Mucosa of gallbladder (tissue), 1 donor: Measurements from ENCODE around the gene NAV2. TPM values are rescaled to one million over a fixed set of nuclear protein-coding genes. Genes with fewer than 3 reads are reported as not detected.

Source experiments
- DNase-seq: peaks from one replicate; pipeline ENCODE4 v3.0.0-alpha.2; 2020; ENCODE audit warnings: low spot score
- total RNA-seq: library from RNA; stranded (reverse); gene quantifications from one replicate; pipeline ENCODE4 v1.2.1, GENCODE V29; 2021
- donor health status: DM: no; HTN: no; CAD: no.

Gene NAV2, protein sequence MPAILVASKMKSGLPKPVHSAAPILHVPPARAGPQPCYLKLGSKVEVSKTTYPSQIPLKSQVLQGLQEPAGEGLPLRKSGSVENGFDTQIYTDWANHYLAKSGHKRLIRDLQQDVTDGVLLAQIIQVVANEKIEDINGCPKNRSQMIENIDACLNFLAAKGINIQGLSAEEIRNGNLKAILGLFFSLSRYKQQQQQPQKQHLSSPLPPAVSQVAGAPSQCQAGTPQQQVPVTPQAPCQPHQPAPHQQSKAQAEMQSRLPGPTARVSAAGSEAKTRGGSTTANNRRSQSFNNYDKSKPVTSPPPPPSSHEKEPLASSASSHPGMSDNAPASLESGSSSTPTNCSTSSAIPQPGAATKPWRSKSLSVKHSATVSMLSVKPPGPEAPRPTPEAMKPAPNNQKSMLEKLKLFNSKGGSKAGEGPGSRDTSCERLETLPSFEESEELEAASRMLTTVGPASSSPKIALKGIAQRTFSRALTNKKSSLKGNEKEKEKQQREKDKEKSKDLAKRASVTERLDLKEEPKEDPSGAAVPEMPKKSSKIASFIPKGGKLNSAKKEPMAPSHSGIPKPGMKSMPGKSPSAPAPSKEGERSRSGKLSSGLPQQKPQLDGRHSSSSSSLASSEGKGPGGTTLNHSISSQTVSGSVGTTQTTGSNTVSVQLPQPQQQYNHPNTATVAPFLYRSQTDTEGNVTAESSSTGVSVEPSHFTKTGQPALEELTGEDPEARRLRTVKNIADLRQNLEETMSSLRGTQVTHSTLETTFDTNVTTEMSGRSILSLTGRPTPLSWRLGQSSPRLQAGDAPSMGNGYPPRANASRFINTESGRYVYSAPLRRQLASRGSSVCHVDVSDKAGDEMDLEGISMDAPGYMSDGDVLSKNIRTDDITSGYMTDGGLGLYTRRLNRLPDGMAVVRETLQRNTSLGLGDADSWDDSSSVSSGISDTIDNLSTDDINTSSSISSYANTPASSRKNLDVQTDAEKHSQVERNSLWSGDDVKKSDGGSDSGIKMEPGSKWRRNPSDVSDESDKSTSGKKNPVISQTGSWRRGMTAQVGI (N-terminal part only)
- total RNA-seq: 5.3 TPM

GRCh38 chr11:19712281-19713195 is at the start of gene NAV2:
TSS of gene NAV2 (plus strand) at chr11:19712837. CDS start at chr11:19713696, 859 bp downstream.
- peak; percentile 90 for DNase-seq

DNA sequence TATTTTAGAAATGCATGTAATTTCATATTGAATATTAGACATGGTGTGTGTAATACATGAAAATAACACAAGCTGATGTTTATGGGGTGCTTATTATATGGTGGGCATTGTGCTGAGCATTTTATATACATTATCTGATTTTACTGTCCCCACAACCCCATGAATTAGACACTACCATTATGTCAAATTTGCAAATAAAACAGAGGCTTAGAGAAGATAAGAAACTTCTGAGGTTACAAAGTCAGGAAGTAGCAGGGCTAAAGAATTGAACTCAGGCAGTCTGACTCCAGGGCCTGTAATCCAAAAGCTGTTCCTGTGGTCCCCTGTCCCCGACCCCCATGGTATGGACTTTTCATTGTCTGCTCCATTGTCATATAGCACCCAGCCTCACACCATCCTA is 49.4 kb upstream of the NAV2 start:
- no peak for DNase-seq

DNA sequence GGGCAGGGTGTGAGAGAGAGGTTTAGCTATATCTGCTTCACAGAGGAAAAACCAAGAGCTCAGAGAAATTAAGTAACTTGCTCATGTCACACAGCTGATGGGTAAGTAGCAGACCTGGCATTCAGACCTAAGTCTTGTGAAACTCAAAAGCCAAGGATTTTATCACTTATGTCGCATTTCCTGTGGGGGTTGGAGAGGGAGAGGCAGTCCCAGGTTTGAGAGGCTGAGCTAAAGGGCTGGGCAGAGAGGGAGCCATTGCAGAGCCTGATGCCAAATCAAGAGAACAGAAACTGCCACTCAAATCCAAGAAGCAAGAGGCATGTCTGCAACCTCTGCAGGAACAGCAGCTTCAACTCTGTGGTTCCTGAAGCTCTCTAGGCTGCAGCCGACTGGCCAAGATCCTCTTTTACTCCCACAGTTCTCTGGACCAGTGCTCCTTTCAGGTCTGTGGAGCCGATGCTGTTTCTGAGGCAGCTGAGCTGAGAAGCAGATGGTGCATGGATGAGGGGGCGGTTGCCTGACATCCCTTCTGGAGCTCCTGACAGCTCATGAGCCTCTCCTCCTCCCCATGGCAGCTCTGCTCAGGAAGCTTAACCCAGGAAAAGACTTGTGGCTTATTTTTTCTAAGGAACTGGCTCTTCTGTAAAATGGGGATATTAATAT is 47.6 kb upstream of the NAV2 start:
- no peak for DNase-seq

DNA sequence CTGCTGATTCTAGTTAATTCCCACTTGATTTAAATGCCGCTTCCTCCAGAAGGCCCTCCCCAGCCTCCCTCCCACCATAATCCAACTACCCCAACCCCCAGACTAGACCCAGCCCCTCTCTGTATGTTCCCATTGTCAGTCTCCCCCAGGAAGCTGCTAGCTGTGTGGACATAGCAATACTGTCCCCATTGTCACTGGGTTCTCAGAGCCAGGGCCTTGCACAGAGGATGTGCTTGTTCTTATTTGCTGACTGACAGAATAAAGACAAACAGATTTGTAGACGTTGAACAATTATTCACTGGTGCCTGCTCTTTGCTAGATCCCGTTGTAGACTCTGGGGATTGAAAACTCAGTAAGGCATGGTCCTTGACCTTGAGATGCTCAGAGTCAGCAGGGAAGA is 45.7 kb upstream of the NAV2 start:
- no peak for DNase-seq

DNA sequence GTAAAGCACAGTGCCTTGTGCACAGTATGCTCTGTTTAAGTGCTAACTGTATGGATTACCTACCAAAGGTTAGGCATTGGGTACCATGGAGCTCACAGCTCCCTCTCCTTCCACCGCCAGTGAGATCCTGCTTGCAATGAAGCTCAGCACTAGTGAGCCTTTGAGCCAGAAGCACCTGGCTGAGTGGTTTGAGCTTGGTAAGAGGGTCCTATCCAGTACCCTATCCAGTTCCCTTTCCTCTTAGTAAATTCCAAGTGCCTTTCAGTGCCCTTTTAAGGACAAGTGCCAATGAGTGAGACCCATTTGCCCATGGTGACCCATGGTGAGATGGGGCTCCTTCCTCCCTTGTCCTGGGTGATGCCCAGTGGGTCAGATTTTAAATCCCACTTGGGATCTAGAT is 43.1 kb upstream of the NAV2 start:
- DNase-seq: no peak

DNA sequence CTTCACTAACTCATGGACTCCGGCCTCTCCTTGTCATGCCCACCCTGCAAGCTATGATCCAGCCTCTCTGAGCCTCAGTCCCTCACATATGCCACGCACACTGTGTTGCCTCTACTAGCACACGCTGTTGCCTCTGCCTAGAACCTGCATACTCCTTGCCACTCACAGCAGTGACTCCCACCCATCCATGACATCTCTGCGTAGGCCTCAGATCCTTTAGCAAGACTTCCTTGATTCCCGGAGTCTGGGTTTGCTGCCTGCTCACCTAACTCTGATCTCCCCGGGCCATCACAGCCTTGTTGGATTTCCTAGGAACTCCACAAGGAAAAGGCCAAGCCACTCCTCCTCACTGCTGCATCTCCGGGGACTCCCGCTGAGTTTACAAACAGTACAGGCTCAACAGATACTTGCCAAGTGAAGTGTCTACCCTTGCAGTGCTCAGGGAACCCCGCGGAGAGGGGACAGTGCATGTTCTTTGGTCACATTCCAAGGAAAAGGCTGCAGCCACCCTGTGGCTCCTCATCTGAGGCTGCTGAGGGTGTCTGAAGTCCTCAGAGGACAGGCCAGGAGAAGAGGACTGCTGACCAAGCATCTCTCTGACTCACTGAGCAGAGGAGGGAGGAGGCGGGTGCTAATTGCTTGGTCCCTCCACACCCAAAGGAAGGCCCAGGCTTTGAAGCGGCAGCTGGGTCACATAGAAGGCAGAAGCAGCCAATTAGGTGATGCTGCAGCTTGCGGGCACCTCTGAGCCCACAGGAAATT is 42.4 kb upstream of the NAV2 start:
- no peak for DNase-seq

DNA sequence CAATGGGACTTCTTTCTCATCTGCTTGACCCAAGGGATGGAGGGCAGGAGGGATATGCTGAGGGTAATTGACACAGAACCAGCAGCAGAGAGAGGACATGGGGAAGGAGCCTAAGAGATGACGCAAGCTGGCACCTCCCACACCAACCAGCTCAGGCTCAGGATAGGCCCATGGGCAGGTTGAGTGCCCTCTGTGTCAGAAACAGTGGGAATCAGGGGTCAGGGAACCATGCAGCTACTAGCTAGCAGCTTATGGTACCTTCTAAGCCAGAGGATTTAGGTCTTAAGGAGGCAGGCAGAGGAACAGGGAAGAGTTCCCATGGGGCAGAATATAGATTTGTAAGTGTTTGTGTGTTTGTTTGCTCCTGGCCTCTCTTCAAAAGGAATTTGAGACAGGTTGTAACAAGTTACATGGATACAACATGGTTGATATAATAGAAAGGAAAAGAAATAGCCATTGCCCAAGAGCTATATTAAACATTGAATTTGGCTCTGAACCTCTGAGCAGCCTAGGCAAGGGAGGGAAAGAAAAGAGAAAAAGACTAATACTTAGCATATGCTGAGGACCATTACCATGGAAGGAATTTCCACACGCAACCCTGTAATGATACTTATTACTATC is 39.9 kb upstream of the NAV2 start:
- no peak for DNase-seq

DNA sequence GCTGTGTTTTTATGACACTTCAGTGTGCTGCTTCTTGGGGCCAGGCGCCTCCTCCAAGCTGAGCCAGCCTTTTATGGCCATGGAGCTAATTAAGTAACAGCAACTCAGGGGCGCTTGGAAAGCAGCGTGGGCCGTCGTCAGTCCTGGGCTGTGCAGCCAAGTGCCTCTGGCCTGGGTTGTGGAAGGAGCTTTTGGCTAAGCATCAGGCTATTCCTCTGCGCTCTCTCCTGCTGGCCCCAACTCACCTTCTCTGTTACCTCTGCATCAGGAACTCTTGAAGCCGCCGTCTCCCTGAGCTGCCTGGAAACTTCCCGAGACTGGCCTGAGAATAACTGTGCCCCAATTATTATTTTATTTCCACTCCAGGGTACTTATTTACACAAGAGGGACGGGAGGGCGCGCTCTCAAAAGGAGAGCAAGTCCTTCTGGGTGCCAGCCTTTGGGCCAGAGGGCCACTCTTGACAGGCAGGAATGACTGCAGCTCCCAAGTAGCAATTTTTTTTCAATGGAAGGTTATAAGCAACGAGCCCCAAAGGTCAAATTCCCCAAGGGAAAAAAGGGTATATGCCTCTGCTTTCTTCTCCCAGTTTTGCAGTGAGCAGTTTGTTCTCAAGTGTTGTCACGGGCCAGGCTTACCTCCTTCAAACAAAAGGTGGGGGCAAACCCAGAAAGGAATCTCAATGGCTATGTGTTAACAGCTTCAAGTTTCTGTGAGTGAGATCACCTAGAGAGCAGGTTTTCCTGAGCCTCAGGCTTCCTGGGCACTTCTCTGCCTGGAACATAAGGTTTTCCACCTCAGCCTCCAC is 38.5 kb upstream of the NAV2 start:
- DNase-seq: peak; percentile 36

- DNase-seq: no peak
Measured at GRCh38 chr11:19674836-19675235, 37.8 kb upstream of the NAV2 start.

- DNase-seq: no peak
Measured at GRCh38 chr11:19675397-19675796, 37.2 kb upstream of the NAV2 start.

DNA sequence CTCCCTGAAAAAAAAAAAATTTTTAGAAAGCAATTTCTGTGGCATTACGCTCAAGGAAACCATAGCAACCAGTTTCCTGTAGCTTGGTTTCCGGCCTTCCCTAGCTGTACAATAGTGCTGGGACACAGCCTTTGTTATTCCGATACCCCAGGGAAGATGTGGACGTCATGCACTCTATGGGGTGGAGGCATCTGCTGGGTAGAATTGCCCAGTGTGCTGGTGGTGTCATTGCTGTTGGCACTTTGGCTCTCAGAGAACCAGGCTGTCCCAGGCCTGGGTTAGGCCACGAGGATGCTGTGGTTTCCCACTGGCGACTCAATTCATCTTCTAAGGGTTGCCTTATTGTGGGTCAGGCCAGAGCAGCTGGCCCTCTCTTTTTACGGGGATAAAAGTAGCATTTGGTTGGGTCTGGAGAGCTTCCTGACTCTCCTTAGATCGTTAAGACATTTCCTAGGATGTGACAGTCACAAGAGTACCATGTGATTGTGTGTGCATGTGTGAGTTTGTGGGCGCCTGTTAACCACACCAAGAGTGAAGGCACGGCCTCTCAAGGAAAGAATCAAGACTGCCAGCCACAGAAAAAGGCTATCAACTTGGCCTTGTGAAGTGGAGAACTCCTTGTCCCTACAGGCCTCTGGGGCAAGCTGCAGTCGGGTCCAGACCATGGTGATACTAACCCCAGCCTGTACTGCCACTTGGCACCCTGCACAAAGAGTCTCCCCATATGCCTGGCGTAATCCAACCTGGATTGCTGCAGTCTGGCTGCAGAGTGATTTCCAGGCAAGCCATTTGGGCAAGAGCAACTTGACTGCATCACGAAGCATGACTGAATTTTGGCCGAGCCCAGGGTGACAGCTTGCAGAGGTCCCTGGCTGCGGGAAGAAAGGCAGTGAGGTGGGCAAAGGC is 35.9 kb upstream of the NAV2 start:
- DNase-seq: no peak

DNA sequence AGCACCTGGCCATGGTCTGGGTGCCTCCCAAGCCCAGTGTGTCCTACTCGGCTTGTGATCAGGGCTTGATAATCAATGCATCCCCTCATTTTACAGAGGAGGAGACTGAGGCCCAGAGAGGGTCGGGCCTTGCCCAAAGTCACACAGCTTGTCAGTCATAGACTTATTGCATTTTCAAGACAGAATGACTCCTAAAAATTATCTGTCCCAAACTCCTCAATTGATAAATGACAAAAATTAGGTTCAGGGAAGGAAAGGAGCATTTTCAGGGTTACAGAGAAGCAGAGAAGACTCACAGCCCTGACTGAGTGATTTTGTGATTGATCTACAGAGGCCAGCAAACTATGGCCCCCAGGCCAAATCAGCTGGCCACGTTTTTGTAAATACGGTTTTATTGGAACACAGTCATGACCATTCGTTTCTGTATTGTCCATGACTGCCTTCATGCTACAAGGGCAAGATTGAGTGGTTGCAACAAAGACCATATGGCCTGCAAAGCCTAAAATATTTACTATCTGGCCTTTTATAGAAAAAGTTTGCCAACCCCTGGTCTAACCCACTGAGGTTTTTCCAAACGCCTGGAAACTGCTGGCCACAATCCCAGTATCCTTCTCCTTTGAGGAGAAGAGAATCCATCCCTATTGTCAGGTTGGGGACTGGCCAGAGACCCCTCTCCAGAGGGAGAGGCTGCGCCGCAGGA is 35.1 kb upstream of the NAV2 start:
- no peak for DNase-seq

DNA sequence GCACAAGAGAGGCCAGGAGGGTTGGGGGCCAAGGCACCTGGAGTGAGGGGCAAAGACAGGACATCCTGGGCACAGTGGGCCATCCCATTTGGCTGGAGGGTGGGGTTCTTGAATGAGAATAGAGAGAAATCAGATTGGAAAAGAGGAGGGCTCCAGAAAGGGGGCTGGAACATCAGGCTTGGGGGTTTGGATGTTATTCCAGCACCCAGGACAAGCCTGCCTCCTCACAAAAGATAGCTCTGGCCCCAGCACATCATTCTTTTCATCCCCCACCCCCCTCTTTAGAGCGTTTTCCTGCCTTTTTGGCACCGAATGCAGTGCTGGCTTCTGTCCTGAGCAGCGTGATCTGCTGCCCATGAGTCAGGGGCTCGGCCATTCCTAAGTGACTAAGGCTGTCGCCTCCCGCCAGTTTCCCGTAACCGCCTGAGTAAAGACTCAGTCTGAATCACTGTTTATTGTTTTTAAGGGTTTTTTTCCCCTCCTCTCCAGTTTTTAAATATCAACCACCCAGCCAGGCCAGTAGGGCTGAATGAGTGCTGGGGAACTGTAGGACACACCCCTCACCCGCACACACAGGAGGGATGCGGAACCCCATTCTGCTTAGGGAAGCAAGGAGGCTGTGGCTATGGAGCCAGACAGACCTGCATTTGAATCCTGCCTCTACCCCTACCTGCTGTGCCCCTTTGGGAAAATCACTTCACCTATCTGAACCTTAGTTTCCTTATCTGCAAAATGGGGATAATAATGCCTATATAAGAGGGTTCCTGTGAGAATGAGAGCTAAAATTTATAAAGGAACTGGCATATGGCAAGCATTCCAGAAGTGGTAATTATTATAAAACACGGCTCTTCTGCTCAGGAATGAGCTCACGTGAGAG is 32.4 kb upstream of the NAV2 start:
- DNase-seq: peak; percentile 71

- DNase-seq: no peak
Measured at GRCh38 chr11:19680829-19681368, 31.7 kb upstream of the NAV2 start.

DNA sequence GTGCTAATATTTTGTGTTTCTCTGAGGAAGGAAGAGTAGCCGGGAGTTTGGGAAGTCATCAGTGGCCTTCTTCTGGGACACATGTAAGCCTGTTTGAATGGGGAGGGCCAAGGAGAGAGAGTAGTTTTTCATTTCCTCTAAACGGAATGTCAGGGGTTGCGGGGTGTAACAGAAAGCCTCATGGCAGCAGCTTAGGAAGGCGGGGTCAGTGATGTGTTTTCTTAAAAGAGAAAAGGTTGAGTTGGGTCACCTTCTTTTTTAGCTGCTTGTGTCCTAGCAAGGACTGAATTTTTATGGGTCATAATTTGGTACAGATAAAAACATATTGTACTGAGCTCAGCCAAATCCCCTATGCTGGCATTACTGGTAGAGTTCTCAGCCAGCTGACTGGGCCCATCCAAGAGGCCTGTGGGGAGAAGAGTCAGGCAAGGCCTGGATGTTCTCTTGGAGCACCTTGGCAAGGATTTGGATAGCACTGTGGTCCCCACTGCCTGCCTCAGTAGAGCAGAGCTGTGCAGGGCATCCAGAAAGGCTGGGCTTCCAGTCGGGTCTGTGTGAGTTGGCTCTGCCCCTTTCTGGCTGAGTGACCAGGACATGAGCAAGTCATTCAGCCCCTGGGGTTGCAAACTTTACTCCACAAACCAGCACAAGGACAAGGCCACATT is 29.4 kb upstream of the NAV2 start:
- DNase-seq: no peak
